Measurements from ENCODE around the gene KCND3. TPM values are rescaled to one million over a fixed set of nuclear protein-coding genes. Genes with fewer than 3 reads are reported as not detected.
A peak's percentile ranks its signal among the peaks of the same experiment; 100 is the strongest.
"Not testable (repeated sequence)": the region's sequence is repeated elsewhere in the genome, so short reads cannot be mapped to it uniquely, and the experiment has no call there.

The KCND3 gene
- total RNA-seq, 1 experiment from 2014 or later = not detected

DNA sequence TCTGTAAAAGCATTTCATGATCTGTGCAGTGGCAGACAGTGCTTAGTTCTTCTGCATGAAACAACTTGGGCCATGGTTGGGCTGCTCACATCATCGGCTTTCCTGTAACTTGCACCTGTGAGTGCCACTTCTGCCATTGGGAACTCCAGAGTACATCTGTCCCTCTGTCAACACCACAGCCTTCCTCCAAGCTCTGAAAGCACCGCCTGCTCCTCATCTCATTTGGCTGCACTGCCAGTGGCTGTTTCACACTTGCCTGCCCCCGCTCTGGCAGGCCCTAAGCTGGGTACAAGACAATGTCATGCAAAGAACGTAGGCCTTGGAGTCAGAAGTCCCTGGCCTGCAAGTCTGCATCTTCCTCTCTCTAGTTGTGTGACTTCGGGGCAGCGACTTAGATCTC lies 187.4 kb downstream of the KCND3 start:
- intact Hi-C loops (cut with micrococcal nuclease; ENCODE audit: unreplicated experiment) = no loop called here
- BruUV-seq (replicated peaks) = no TSS peak
- TF ChIP-seq, protein P1, sequence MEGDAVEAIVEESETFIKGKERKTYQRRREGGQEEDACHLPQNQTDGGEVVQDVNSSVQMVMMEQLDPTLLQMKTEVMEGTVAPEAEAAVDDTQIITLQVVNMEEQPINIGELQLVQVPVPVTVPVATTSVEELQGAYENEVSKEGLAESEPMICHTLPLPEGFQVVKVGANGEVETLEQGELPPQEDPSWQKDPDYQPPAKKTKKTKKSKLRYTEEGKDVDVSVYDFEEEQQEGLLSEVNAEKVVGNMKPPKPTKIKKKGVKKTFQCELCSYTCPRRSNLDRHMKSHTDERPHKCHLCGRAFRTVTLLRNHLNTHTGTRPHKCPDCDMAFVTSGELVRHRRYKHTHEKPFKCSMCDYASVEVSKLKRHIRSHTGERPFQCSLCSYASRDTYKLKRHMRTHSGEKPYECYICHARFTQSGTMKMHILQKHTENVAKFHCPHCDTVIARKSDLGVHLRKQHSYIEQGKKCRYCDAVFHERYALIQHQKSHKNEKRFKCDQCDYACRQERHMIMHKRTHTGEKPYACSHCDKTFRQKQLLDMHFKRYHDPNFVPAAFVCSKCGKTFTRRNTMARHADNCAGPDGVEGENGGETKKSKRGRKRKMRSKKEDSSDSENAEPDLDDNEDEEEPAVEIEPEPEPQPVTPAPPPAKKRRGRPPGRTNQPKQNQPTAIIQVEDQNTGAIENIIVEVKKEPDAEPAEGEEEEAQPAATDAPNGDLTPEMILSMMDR (conservative IDR thresholded peaks at IDR 0.05) = no peak
- no peak for TF ChIP-seq EZH2 (IDR thresholded peaks at IDR 0.05; ENCODE audit: low read depth)
- no peaks in the 10 kb centered on the region for H3K9me2 ChIP-seq (ENCODE audit: insufficient read depth)
- no peaks in the 10 kb centered on the region for H3K79me2 ChIP-seq (ENCODE audit: low read depth)
- ChIA-PET POLR2A (ENCODE audit: unreplicated experiment) (no interaction called here), CTCF (no interaction called here)
- no peak overlapping the region for H3K4me3 ChIP-seq
- H3K27me3 ChIP-seq (ENCODE audit: insufficient read depth, low read depth) = peaks cover 95% of the 10 kb centered on the region
- no peaks in the 10 kb centered on the region for H4K20me1 ChIP-seq (ENCODE audit: insufficient read depth)
- no peak overlapping the region for H3K4me2 ChIP-seq
- no peak overlapping the region for H2AFZ ChIP-seq
- H3K4me1 ChIP-seq (replicated peaks; ENCODE audit: insufficient read depth) = no peaks in the 10 kb centered on the region
- no peaks in the 10 kb centered on the region for H3K9me3 ChIP-seq (ENCODE audit: insufficient read depth, low read depth)
- no peak overlapping the region for H3K27ac ChIP-seq
- no peaks in the 10 kb centered on the region for H3F3A ChIP-seq (ENCODE audit: insufficient read depth, low read depth)
- DNase-seq = no peak
- H3K36me3 ChIP-seq (ENCODE audit: low read depth) = no peaks in the 10 kb centered on the region

DNA sequence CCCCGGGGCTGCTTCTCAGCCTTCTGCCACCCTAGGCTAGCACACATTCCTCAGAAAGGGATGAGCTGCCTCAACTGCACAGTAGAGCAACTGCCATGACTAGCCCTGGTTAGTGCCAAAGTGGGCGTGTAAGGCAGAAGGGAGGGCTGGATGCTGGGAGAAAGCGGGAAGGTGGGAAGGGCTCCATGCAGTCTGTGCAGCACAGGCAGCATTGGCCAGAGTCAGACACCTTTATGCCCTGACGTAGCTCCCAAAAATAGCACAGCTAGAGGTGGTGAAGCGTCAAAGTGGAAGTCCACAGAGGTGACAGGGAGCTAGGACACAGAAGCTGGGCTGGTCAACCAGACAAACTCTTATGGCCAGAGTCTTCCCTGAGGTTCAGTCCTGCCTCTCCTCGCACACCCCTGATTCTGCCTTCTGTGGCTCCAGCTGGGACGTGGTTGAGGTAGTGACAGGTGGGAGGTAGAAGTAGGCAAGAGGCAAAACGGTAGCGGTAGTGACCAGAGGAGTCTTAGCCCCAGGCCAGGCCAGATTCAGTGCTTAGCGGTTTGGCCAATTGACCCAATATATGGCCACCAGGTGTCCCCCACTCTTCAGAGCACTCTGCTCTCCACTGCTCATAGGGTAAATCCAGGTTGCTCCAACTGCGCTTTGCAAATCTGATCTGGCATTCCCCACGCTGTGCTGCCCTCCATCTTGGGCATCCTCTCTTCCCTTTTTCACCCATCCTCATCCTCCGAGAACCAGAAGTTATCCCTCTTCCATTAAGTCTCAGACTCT lies 188.2 kb downstream of the KCND3 start:
- no peaks in the 10 kb centered on the region for H4K20me1 ChIP-seq (ENCODE audit: insufficient read depth)
- no TSS peak for BruUV-seq (replicated peaks)
- H3K79me2 ChIP-seq (ENCODE audit: low read depth) = no peaks in the 10 kb centered on the region
- H3K4me2 ChIP-seq = no peak overlapping the region
- H3K9me3 ChIP-seq (ENCODE audit: insufficient read depth, low read depth) = no peaks in the 10 kb centered on the region
- peaks cover 95% of the 10 kb centered on the region for H3K27me3 ChIP-seq (ENCODE audit: insufficient read depth, low read depth)
- no peaks in the 10 kb centered on the region for H3K36me3 ChIP-seq (ENCODE audit: low read depth)
- POLR2A ChIA-PET (ENCODE audit: unreplicated experiment) = no interaction called here
- H2AFZ ChIP-seq = no peak overlapping the region
- no peak overlapping the region for H3K27ac ChIP-seq
- CTCF ChIA-PET = no interaction called here
- no peaks in the 10 kb centered on the region for H3K9me2 ChIP-seq (ENCODE audit: insufficient read depth)
- DNase-seq = no peak
- intact Hi-C loops (cut with micrococcal nuclease; ENCODE audit: unreplicated experiment) = no loop called here
- no peak for TF ChIP-seq EZH2 (IDR thresholded peaks at IDR 0.05; ENCODE audit: low read depth)
- TF ChIP-seq, protein P1 (conservative IDR thresholded peaks at IDR 0.05) = no peak
- H3K4me3 ChIP-seq = no peak overlapping the region
- H3F3A ChIP-seq (ENCODE audit: insufficient read depth, low read depth) = no peaks in the 10 kb centered on the region
- no peaks in the 10 kb centered on the region for H3K4me1 ChIP-seq (replicated peaks; ENCODE audit: insufficient read depth)

DNA sequence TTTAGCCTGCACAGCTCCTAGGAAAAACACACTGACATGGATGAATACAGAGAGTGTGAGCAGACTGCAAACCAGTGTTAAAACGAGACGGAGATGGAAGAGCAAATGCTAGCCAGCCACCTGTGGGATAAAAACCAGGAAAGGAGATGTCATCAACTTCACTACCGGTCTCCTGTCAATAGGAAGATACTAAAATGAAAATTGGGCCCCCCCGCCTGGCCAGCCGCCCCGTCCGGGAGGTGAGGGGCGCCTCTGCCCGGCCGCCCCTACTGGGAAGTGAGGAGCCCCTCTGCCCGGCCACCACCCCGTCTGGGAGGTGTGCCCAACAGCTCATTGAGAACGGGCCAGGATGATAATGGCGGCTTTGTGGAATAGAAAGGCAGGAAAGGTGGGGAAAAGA lies 189.7 kb downstream of the KCND3 start:
- H3F3A ChIP-seq (ENCODE audit: insufficient read depth, low read depth); H3K4me2 ChIP-seq; H3K9me3 ChIP-seq (ENCODE audit: insufficient read depth, low read depth); H3K36me3 ChIP-seq (ENCODE audit: low read depth); CTCF ChIA-PET; H3K9me2 ChIP-seq (ENCODE audit: insufficient read depth); intact Hi-C loops (cut with micrococcal nuclease; ENCODE audit: unreplicated experiment); H3K79me2 ChIP-seq (ENCODE audit: low read depth); H4K20me1 ChIP-seq (ENCODE audit: insufficient read depth); BruUV-seq (replicated peaks); H2AFZ ChIP-seq; H3K4me3 ChIP-seq; H3K4me1 ChIP-seq (replicated peaks; ENCODE audit: insufficient read depth); DNase-seq; POLR2A ChIA-PET (ENCODE audit: unreplicated experiment); H3K27ac ChIP-seq: not testable (repeated sequence)
- peaks cover 94% of the 10 kb centered on the region for H3K27me3 ChIP-seq (ENCODE audit: insufficient read depth, low read depth)
- peak; percentile 91; the same call in 1 of the 2 replicates for TF ChIP-seq EZH2 (IDR thresholded peaks at IDR 0.05; ENCODE audit: low read depth)

DNA sequence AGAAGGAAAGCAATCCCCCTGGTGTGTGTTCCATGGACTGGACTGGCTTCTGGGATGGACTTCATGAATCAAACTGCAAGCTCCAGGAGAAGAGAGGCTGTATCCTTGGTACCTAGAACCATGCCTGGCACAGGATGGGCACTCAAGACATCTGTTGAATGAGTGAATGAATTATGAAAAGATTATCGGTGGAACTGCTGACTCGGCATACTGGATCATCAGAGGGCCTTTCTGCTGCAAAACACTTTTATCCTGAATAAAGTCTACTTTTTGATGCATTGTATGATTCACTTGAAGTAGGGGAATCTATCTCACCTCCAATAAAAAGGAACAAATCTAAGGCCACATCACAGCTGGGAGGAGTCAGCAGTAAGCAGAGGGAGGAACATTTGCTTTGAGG lies 190.9 kb downstream of the KCND3 start:
- H3K9me2 ChIP-seq (ENCODE audit: insufficient read depth) = no peaks in the 10 kb centered on the region
- ChIA-PET CTCF (no interaction called here), POLR2A (ENCODE audit: unreplicated experiment) (no interaction called here)
- no peak overlapping the region for H2AFZ ChIP-seq
- H3K4me3 ChIP-seq = no peak overlapping the region
- TF ChIP-seq, protein P1 (conservative IDR thresholded peaks at IDR 0.05) = no peak
- no peak overlapping the region for H3K27ac ChIP-seq
- H3K27me3 ChIP-seq (ENCODE audit: insufficient read depth, low read depth) = peaks cover 94% of the 10 kb centered on the region
- H3F3A ChIP-seq (ENCODE audit: insufficient read depth, low read depth) = no peaks in the 10 kb centered on the region
- H3K9me3 ChIP-seq (ENCODE audit: insufficient read depth, low read depth) = no peaks in the 10 kb centered on the region
- H3K4me2 ChIP-seq = no peak overlapping the region
- no TSS peak for BruUV-seq (replicated peaks)
- intact Hi-C loops (cut with micrococcal nuclease; ENCODE audit: unreplicated experiment) = no loop called here
- no peaks in the 10 kb centered on the region for H3K79me2 ChIP-seq (ENCODE audit: low read depth)
- H3K4me1 ChIP-seq (replicated peaks; ENCODE audit: insufficient read depth) = no peaks in the 10 kb centered on the region
- no peak for DNase-seq
- H3K36me3 ChIP-seq (ENCODE audit: low read depth) = no peaks in the 10 kb centered on the region
- no peaks in the 10 kb centered on the region for H4K20me1 ChIP-seq (ENCODE audit: insufficient read depth)

Data from PC-9 (cell line).